Esophagus muscularis mucosa (tissue), 3 donors: ENCODE data around the gene HSPB7.

Experiments
- CTCF ChIP-seq, 3 experiments: fragments of 200-600 bp in 2 of 3; fragments of 450-650 bp in 1 of 3; sonication (generic) in 2 of 3; IDR thresholded peaks; one replicate each; pipeline ENCODE4 v1.5.1; 2017 to 2019; ENCODE audit warnings: antibody characterized with exemption in 3 of 3, mild to moderate bottlenecking in 2 of 3, moderate library complexity in 1 of 3
- POLR2A ChIP-seq: fragments of 450-650 bp; IDR thresholded peaks from one replicate; pipeline ENCODE4 v1.6.1; 2017; ENCODE audit warnings: antibody characterized with exemption, moderate library complexity, mild to moderate bottlenecking, low read depth

DNA sequence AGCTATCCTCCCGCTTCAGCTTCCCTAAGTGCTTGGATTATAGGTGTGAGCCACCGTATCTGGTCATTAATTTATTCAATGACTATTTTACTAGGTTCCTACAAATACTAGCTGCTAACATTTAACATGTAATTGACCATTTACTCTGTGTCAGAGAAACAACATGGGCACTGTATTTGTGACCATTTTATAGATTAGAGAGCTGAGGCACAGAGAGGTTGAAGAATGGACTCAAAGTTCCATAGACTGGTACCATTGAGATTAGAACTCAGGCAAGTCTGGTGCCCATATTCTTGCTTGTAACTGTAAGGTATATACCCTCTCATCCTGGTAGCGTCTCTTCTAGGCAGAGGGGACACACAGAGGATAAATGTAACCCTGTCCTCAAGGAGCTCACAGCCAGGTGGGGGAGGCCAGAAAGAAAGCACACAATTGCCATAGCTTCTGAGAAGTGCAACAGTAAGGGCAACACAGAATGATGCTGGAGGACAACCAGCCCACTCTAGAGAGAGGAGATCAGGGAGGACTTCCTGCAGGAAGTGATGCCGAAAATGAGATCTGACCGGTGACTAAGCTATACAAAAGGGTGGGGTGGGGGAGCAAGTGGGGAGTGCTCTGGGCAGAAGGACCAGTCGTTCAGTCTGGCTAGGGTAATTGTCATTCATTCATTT is 10.0 kb downstream of the HSPB7 start:
- no peak for TF ChIP-seq POLR2A
- TF ChIP-seq CTCF (IDR thresholded peaks at IDR 0.05) = no peak
